ENCODE results near the gene CPSF7.

The CPSF7 gene

DNA sequence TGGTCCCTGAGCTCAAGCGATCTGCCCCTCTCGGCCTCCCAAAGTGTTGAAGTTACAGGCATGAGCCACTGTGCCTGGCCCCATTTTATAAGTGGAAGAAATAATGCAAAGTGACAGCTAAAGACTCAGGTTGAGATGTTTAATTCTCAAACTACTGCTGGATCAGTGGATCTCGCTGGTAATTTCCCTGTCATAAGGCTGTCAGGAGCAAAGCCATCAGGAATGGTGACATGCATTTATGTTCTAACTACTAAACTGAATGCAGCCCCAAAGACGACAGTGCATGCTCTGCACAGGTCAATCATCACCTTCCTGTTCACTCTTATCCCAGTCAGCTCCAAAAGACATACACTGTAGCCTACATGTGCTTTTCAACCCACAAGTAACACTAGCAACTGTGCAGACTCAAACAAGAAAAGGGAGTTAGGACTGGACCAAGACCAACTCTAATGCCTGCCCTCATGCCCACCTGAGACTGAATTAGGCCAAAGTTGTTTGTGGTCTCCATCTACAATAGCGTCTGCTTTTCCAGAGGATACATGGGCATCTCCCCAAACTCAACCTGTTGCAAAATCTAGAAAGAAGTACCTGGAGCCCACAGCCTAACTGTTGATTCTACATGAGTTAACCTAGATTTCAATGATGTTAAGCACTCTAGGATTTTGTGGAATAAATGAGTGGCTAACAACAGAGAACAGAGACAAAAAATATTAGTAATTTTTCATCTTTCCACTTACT is 22.6 kb downstream of the CPSF7 start:
- peak overlapping the region in 1 of 2 donors; percentile 10 for H3K27ac ChIP-seq
- DNase-seq (ENCODE audit: low spot score) = no peak
- TF ChIP-seq, protein P1, sequence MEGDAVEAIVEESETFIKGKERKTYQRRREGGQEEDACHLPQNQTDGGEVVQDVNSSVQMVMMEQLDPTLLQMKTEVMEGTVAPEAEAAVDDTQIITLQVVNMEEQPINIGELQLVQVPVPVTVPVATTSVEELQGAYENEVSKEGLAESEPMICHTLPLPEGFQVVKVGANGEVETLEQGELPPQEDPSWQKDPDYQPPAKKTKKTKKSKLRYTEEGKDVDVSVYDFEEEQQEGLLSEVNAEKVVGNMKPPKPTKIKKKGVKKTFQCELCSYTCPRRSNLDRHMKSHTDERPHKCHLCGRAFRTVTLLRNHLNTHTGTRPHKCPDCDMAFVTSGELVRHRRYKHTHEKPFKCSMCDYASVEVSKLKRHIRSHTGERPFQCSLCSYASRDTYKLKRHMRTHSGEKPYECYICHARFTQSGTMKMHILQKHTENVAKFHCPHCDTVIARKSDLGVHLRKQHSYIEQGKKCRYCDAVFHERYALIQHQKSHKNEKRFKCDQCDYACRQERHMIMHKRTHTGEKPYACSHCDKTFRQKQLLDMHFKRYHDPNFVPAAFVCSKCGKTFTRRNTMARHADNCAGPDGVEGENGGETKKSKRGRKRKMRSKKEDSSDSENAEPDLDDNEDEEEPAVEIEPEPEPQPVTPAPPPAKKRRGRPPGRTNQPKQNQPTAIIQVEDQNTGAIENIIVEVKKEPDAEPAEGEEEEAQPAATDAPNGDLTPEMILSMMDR (IDR thresholded peaks at IDR 0.05) = no peak

DNA sequence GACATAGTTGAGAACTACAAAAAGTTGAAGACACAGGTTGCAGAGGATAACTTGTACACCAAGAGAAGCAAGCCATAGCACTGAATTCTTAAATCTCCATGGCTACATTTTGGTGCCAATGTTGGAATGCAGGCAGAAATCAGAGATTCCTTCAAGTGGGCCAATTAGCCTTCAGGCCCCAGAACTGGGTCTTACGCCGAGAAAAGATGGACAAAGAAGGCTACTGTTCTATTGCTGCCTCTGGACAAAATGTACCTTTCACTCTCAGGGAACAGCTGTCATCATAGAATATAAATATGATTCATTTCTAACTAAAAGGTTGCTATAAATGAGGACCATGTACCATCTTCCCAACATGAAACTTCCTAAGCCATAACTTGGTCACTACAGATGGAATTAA is 23.7 kb downstream of the CPSF7 start:
- no peak for DNase-seq (ENCODE audit: low spot score)
- no peak overlapping the region for H3K4me3 ChIP-seq
- H3K27ac ChIP-seq = no peak overlapping the region
- TF ChIP-seq, protein P1 (IDR thresholded peaks at IDR 0.05) = no peak

More for the DNA sequence above, 22.6 kb downstream of the CPSF7 start:
- no peak overlapping the region for H3K4me3 ChIP-seq

DNA sequence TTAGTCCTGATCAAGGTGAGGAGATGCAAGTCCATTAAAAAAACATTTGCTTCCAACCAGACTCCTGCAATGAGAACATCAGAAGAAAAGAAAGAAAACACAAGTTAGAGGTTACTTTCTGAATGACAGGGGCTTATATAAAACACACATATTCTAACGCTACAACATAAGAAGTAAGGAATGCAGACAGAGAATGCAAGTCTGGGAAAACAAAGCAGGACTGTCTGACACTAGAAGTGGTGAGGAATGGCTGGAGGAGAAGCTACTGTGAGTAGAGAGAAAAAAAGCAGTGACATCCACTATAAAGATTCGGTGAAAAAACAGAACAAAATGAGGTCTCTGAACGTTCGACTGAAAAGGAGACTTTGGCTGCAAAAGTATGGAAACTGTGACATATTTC is 25.1 kb downstream of the CPSF7 start:
- no peak overlapping the region for H3K27ac ChIP-seq
- TF ChIP-seq, protein P1 (IDR thresholded peaks at IDR 0.05) = no peak
- H3K4me3 ChIP-seq = no peak overlapping the region
- no peak for DNase-seq (ENCODE audit: low spot score)

DNA sequence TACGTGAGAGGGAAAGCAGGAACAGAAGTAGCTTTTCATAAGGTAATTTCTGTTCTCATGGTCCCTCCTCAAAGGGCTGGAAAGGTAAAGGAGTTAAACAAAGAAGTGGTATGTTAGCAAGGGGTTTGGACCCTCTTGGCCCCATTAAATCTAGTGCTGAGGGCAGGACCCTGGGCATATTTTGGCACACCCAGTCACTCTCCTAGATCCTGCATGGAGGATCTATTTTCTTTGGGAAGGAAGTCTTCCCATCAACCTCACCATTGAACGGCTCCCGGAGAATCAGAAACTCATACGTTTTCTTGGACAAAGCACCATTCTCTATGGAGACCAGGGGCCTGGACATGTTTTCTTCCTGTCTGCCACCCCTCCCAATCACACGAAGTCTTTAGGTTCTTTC is 25.7 kb downstream of the CPSF7 start:
- H3K27ac ChIP-seq = peak overlapping the region in 1 of 2 donors; percentile 38
- DNase-seq (ENCODE audit: low spot score) = no peak
- TF ChIP-seq, protein P1 (IDR thresholded peaks at IDR 0.05) = no peak

DNA sequence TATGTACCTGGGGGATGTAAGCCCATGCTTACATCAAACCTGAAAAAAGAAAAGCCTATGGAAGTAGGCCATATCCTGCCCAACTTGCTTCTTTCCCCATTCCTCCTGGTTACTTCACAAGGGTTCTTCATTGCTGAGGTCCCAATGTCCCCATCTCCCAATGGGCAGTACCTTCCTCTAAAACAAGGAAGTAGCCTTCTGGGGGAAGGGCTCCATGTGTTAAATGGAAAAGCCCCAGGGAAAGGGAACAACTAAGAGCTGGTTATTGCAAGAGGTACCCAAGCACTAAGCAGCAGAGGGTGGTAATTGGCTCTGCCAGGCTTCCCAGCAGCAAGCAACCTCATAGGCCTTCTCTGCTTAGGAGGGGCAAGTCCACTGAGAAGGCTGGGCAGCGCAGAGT is 26.1 kb downstream of the CPSF7 start:
- no peak overlapping the region for H3K4me3 ChIP-seq
- DNase-seq (ENCODE audit: low spot score) = no peak
- TF ChIP-seq, protein P1 (IDR thresholded peaks at IDR 0.05) = no peak
- H3K27ac ChIP-seq = peak overlapping the region in 1 of 2 donors; percentile 38

More for the DNA sequence above, 25.7 kb downstream of the CPSF7 start:
- H3K4me3 ChIP-seq = no peak overlapping the region

DNA sequence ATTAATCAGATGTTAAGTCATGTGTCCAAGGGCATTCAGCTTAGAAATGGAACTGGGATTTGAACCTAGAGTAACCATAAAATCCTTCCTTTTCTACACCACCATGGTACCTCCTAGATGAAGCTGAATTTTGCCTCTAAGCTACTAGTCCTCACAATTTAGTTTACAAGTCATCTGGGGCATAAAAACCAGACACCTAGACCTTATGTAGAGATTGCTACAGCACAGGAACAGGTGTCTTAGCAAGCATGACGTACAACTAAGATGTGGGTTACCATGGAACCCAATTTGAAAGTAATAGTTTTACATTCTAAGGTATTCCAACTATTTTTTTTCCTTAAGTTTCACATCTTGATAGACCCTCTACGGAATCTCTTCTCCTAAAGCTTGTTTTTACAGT is 28.2 kb downstream of the CPSF7 start:
- Histone ChIP-seq H3K4me3 (no peak overlapping the region), H3K27ac (no peak overlapping the region)
- TF ChIP-seq, protein P1 (IDR thresholded peaks at IDR 0.05) = no peak
- no peak for DNase-seq (ENCODE audit: low spot score)

DNA sequence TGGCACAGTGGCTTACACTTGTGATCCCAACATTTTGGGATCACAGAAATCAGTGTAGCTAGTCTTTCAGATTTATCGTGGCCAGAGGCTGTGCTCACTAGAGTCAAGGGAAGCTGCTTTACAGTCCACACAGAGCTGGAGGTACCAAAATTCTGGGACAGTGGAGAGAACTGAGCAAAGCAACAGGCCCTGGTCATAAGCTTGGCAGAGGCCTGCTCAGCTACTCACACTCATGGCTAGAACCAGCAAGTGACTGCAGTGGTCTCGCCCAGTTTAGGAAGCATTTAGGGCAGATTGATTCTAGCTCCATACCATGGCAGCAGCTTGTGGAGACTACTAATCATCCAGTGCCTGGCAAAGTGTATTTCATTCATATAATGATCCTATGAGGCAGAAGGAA is 28.6 kb downstream of the CPSF7 start:
- TF ChIP-seq, protein P1 (IDR thresholded peaks at IDR 0.05) = no peak
- H3K4me3 ChIP-seq = no peak overlapping the region
- no peak overlapping the region for H3K27ac ChIP-seq
- no peak for DNase-seq (ENCODE audit: low spot score)

Measured in coronary artery (tissue), 2 donors.